HG03066 (cell line): ENCODE measurements around the gene SELL.
"Not testable (repeated sequence)": the region's sequence is repeated elsewhere in the genome, so short reads cannot be mapped to it uniquely, and the experiment has no call there.

Experiments
- ATAC-seq: cut with Tn5 transposase; IDR thresholded peaks from one replicate; pipeline ENCODE4 v1.9.1; 2021; ENCODE audit warnings: low read depth; ENCODE audit not compliant: unreplicated experiment

Gene SELL

GRCh38 chr1:169711469-169712308 is at the start of gene SELL:
Gene SELL, minus strand, starts transcription at chr1:169711620. Its CDS starts 122 bp downstream, at chr1:169711498.
- peak; percentile 81 for ATAC-seq

DNA sequence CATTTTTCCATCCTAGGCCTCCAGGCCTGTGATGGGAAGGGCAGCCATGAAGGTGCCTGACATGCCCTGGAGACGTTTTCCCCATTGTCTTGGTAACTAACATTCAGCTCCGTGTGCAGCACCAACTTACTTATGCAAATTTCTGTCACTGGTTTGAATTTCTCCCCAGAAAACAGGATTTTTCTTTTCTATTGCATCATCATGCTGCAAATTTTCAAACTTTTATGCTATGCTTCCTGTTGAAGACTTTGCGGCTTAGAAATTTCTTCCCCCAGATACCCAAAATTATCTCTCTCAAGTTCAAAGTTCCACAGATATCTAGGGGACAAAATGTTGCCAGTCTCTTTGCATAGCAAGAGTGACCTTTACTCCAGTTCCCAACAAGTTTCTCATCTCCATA is 47.6 kb upstream of the SELL start:
- ATAC-seq: no peak

DNA sequence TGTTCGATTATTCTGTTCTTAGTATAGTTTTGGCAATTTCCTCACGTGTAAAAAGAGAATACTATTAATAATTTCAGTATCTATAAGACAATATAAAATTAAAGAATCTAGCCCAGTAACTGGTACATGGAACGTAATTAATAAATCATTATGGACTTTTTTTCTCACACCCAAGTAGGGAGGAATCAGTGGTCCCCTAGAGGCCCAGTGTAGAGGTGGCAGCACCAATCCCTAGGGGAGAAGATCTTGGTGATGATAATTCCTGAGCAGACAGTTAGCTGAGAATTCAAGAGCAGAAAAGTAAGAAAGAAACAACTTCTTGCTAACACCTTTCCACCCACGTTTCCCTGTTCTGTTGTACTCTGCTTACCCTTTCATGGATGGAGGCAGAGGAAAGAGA is 42.1 kb upstream of the SELL start:
- ATAC-seq: no peak

DNA sequence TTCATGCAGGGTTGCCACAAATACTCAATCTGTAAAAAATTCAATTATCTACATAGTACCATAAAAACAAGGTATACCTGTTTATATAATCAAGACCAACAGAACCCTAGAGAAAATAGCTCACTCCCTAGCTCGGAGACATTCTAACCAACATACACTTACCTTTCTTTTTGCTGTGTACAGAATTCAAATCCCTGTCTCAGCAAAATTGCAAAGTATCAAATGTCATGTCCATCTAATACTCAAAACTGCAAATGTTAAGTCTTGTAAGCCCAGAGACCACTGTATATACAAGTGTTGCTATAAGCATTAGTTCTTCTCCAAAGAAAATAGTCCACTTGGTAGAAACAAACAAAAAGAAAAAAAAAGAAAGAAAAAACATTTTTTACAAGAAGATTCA is 38.6 kb upstream of the SELL start:
- ATAC-seq: no peak

GRCh38 chr1:169746550-169746949 is 35.1 kb upstream of the SELL start:
- ATAC-seq: no peak

DNA sequence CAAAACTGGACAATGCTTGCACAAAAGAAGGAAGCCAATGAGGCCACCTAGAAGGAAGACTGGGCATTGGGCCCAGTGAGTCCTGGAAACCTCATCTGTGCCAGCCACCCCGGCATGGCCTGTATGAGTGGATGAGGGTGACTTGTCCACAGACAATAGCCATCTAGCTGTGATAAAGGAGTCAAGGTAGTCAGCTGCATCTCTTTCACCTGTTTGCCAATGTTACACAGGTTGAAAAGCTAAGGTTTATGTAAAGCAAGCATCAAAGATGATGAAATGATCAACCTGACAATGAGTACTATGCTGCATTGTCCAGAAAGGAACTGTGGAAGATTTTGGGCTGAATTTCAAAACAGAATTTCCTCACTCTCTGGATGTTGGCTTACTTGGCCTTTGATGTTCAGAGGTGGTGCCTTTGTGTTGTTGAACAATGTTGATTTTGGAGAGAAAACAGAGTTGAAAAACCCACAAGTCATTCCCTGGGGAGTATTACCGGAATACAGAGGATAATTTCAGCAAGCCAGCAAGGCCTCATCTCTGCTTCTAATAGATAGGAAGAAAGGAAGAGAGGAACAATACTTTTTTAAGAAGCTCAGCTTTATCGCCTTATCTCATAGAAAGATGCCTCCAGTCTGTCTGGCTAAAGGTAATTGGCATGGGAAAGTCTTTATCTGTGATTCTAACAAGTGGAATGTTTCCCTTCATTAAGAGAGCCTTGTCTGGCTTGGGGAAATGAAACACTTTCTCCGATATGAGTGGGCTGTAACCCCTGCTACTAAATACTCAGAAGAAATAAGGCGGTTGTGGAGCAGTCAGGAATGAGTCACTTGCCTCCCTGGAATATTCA is 33.8 kb upstream of the SELL start:
- no peak for ATAC-seq

- no peak for ATAC-seq
Observed at GRCh38 chr1:169741666-169742394, 30.4 kb upstream of the SELL start.

DNA sequence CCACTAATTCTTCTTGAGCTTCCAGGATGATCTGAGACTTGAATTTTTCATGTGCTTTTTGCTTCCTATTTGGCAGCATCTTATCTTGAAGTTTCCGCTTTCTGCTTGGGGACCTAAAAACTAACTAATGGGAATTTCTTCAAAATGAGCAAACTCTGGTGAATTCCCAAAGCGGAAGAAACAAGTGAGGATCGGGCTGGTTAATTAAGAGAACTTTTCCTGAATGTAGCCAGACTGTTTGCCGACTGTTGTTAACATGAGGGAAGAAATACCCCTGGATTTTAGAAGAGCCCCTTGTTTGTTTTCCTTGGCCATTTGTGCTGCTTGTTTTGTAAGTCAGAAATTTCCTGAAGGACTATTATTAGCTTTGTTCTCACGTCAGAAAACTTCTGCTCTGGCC is 28.6 kb upstream of the SELL start:
- ATAC-seq: no peak

DNA sequence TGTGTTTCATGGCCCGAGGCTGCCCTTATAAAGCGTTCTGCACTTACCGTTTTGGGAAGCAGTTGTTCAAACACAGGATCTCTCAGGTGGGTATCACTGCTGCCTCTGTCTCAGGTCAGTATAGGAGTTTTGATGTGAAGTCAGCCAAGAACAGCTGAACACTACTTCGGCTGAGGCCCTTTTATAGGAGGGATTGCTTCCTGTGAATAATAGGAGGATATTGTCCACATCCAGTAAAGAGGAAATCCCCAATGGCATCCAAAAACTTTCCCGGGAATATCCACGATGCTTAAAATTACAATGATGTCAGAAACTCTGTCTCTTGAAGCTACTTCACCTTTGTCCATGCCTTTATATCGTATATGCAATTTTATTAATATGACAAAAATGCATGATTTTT is 22.5 kb upstream of the SELL start, which contains the start of gene SELE:
Gene SELE, minus strand, starts transcription at position 156 of the 400 bp plus-strand sequence. CDS start 467 bp downstream, outside the sequence.
- ATAC-seq: no peak

GRCh38 chr1:169731446-169731845 is 20.0 kb upstream of the SELL start:
- no peak for ATAC-seq

DNA sequence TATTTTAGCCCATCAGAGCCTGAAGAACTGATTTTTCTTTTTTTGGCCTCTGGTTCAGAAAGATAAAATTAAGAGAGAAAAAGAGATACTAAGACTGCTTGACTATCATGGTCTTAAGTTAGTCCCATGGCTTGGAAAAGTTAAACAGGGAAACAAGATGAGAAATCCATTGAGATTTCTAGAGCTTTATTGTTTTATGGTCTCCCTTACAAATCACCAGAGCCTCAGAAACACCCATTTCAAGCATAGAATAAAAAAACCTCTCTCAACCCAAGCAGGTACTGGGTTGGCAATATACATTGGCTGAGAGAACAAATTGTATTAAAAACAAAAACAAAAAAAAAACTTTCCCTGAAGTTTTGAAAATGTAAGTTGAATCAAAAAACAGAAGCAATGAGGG is 18.6 kb upstream of the SELL start:
- no peak for ATAC-seq

DNA sequence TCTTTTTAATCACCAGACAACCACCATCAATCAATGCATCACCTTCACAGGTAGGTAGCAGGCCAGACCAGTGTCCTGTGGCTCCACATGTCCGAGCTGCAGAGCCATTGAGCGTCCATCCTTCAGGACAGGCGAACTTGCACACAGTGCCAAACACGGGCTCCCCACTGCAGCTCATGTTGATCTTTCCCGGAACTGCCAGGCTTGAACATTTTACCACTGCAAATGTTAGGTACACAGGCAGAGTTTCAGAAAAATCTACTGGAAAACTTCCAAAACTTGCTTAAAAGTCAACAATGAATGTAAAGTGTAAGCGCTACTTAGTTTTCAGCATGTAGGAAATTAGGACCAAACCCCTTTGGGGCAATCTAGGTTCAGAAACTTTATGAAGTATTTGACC is 15.9 kb upstream of the SELL start:
- ATAC-seq: no peak

DNA sequence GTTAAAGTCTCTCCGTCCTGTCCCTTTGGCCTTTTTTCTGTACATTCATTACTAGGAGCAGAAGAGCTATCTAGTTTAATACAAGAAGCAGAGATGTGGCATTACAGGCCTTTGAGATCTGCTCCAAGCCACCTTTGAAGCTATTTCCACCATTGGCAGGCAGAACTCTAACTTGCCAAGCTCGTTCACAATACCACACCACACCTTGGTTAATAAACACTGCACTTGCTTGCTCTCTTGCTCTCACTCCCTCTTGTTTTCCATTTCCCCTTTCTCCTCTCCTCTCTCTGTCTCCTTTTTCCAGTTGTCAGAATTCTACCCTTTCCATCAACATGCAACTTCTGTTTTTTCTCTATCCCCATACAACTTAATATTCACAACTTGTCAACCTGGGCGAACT is 15.4 kb upstream of the SELL start:
- no peak for ATAC-seq

- ATAC-seq: no peak
Observed at GRCh38 chr1:169725930-169726329, 14.5 kb upstream of the SELL start.

GRCh38 chr1:169724168-169724567 is 12.7 kb upstream of the SELL start:
- no peak for ATAC-seq

DNA sequence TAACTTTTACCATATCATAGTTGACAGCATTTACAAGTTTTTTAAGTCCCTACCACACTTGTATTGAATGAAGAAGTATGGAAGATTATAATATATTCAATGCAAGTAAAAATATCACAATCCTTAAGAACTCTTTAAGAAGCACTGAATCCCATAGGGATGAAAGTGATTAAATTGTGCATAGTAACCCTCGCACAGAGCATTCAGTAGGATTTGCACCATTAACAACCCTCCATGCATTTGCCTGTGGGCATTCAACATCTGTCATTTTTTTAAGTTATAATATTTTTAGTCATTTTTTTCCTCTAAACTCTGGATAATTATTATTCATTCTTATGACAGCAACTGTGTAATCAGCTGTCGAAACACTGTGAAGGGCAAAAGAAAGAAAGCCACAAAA is 12.3 kb upstream of the SELL start:
- no peak for ATAC-seq

DNA sequence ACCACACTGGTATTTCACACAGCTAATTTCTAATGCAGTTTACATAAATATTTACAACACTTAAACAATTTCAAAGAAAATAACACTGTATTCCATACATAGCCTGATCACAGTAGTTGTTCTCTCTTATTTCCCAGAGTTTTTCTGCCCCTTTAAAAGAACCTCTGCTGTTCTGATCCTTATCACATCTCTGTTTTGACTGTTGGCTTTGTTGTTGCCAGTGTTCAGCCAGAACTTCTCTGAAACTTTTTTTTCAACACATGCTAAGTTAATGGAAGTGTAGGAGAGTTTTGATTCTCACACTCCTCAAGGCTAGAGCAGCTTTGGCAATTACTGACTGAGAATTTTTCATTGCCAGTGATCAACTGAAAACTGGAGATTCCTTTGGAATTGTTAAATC is 11.4 kb upstream of the SELL start:
- ATAC-seq: no peak

DNA sequence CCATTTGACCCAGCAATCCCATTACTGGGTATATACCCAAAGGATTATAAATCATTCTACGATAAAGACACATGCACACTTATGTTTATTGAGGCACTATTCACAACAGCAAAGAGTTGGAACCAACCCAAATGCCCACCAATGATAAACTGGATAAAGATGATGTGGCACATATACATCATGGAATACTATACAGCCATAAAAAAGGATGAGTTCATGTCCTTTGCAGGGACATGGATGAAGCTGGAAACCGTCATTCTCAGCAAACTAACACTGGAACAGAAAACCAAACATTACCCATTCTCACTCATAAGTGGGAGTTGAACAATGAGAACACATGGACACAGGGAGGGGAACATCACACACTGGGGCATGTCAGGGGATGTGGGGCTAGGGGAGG is 3.7 kb upstream of the SELL start:
- not testable (repeated sequence) for ATAC-seq

- not testable (repeated sequence) for ATAC-seq
Observed at GRCh38 chr1:169713090-169713489, 1.7 kb upstream of the SELL start.

DNA sequence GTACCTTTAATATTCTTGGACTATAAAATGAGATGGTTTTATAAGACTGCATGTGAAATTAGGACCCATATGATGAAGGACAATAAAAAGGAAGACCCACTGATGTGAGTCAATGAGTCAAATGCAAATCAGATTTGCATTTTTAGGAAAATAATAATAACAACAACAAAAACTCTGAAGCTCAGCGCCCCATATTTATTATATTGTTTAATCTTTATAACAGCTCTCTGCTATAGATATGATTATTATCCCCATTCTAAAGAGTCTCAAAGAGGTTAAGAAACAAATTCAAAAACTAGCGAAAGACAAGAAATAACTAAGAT is 850 bp upstream of the SELL start:
- no peak for ATAC-seq

DNA sequence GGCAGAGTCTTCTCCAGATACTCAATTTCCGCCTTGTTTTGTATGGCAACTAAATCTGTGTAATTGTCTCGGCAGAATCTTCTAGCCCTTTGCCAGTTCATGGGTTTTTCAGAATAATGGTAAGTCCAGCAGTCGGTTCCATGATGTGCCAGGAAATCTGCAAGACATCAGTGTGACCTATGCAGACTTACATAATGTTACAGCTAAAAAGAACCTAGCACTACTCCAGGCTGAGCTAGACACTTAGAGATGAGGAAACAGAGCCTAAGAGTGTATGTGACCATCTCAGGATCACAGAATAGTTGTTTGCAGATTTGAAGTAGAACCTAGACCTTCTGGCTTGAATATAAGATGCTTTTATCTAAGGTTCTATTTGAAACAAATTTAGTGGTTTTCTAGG is 2.8 kb downstream of the SELL start:
- ATAC-seq: no peak
